Uterus (tissue), 2 donors: Measurements from ENCODE around the gene GRIK5.

ENCODE experiments used
- CTCF ChIP-seq, 4 experiments: fragments of 200-600 bp in 2 of 4; fragments of 450-650 bp in 2 of 4; sonication (generic) in 2 of 4; IDR thresholded peaks; one replicate each; pipeline ENCODE4 v1.5.1; 2016 to 2019; ENCODE audit warnings: antibody characterized with exemption in 4 of 4, mild to moderate bottlenecking in 2 of 4, moderate library complexity in 1 of 4
- POLR2A ChIP-seq, 2 donors: fragments of 450-650 bp; IDR thresholded peaks; one replicate each; pipeline ENCODE4 v1.6.1; 2016; ENCODE audit warnings: antibody characterized with exemption in 2 of 2, mild to moderate bottlenecking in 1 of 2, moderate library complexity in 1 of 2

GRCh38 chr19:42069619-42070351 is at the start of gene GRIK5:
- TF ChIP-seq CTCF (IDR thresholded peaks at IDR 0.05), result no peak
- TF ChIP-seq POLR2A (IDR thresholded peaks at IDR 0.05), result peak in 1 of 2 donors; percentile 33
